ENCODE results near the gene DNAH10. TPM values are rescaled to one million over a fixed set of nuclear protein-coding genes. Genes with fewer than 3 reads are reported as not detected.
A peak's percentile ranks its signal among the peaks of the same experiment; 100 is the strongest.

Gene DNAH10
- total RNA-seq, 1 donor from 2014 or later, result not detected

DNA sequence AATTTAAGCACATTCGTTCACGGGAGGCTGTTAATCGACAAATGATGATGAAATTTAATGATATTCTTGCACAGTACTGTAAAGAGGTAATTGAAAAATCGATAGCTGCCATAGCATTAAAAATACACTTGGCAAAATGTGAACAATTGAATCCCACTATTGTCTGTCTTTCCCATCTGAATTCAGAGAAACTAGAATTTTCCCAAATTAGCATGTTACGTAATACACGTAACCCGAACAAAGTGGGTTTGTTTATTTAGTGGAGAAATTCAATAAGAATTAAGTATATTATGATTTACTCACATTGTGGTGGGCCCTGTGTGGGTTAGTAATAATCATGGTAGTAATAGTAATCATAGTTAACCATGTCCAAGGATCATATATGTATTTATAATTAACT is 31.9 kb downstream of the DNAH10 start:
- no peaks in the 10 kb centered on the region for H3K27me3 ChIP-seq
- H3K27ac ChIP-seq, result no peak overlapping the region
- H3K36me3 ChIP-seq, result no peaks in the 10 kb centered on the region
- intact Hi-C loops (cut with DNase I), result no loop called here
- no peaks in the 10 kb centered on the region for H3K9me3 ChIP-seq
- H3K4me3 ChIP-seq, result no peak overlapping the region
- no peaks in the 10 kb centered on the region for H3K4me1 ChIP-seq
- DNase-seq (ENCODE audit: low spot score in 2 of 2), result no peak
- TF ChIP-seq, protein P1, sequence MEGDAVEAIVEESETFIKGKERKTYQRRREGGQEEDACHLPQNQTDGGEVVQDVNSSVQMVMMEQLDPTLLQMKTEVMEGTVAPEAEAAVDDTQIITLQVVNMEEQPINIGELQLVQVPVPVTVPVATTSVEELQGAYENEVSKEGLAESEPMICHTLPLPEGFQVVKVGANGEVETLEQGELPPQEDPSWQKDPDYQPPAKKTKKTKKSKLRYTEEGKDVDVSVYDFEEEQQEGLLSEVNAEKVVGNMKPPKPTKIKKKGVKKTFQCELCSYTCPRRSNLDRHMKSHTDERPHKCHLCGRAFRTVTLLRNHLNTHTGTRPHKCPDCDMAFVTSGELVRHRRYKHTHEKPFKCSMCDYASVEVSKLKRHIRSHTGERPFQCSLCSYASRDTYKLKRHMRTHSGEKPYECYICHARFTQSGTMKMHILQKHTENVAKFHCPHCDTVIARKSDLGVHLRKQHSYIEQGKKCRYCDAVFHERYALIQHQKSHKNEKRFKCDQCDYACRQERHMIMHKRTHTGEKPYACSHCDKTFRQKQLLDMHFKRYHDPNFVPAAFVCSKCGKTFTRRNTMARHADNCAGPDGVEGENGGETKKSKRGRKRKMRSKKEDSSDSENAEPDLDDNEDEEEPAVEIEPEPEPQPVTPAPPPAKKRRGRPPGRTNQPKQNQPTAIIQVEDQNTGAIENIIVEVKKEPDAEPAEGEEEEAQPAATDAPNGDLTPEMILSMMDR (IDR thresholded peaks at IDR 0.05), result no peak

DNA sequence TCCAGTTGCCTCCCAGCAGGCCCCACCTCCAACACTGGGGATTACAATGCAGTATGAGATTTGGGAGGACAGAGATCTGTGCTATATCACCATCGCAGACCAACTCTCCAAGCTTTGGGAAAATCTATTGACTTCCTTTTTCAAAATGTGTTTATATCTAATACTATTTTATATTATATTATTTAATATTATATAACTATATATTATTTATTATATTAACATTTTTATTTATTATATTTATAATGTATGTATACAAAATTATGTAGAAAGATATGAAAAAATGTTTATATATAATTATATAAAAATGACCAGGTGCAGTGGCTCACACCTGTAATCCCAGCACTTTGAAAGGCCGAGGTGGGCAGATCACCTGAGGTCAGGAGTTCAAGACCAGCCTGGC is 36.4 kb downstream of the DNAH10 start:
- Histone ChIP-seq H3K27me3 (no peaks in the 10 kb centered on the region), H3K9me3 (no peaks in the 10 kb centered on the region), H3K27ac (no peak overlapping the region), H3K4me3 (no peak overlapping the region), H3K4me1 (no peaks in the 10 kb centered on the region), H3K36me3 (no peaks in the 10 kb centered on the region)
- intact Hi-C loops (cut with DNase I), result no loop called here
- no peak for DNase-seq (ENCODE audit: low spot score in 2 of 2)
- TF ChIP-seq, protein P1 (IDR thresholded peaks at IDR 0.05), result no peak

DNA sequence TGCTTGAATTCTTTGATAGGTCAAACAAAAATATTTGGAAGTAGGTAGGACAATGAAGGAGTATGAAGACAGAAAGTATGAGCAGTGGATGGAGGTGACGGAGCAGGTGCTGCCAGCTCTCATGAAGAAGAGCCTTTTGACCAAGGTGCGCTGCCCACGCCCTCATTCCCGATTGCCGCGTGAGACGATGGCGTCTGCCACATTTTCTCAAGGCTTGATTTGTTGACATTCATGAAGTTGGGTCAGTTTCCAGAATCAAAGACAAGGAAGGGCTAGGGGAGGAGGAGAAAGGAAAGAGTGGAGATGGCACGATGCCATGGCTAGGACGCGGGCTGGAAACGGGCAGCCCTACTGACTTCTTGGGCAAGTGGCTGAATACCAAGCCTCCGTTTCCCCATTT is 37.1 kb downstream of the DNAH10 start:
- intact Hi-C loops (cut with DNase I), result no loop called here
- no peaks in the 10 kb centered on the region for H3K4me1 ChIP-seq
- no peaks in the 10 kb centered on the region for H3K27me3 ChIP-seq
- H3K36me3 ChIP-seq, result no peaks in the 10 kb centered on the region
- no peak overlapping the region for H3K27ac ChIP-seq
- H3K4me3 ChIP-seq, result no peak overlapping the region
- no peaks in the 10 kb centered on the region for H3K9me3 ChIP-seq
- TF ChIP-seq, protein P1 (IDR thresholded peaks at IDR 0.05), result no peak
- DNase-seq (ENCODE audit: low spot score in 2 of 2), result no peak

DNA sequence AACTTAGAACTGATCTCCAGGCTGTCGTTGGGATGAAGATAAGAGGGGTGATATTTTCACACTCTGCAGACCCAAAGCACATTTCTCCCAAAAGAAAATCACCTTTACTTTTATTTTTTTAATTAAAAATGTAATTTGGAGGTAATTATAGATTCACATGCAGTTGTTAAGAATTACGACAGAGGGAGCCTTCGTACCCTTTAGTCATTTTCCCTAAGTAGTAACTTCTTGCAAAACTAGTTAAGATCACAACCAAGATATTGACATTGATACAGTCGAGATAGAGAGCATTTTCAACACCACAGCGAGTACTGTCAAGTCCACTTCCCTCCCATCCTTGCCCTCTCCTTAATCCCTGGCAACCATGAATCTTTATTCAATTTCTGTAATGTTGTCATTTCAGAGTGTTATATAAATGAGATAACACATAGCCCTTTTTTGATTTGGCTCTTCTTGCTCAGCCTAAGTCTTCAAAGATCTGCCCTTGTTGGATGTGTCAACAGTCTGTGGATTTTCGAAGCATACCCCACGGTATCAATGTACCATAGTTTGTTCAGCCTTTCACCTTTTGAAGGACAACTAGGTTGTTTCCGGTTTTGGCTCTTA is 39.6 kb downstream of the DNAH10 start:
- Histone ChIP-seq H3K9me3 (no peaks in the 10 kb centered on the region), H3K27ac (no peak overlapping the region), H3K4me1 (no peaks in the 10 kb centered on the region), H3K27me3 (no peaks in the 10 kb centered on the region), H3K36me3 (no peaks in the 10 kb centered on the region), H3K4me3 (no peak overlapping the region)
- intact Hi-C loops (cut with DNase I), result no loop called here
- TF ChIP-seq, protein P1 (IDR thresholded peaks at IDR 0.05), result peak in 1 of 3 experiments; percentile 6
- no peak for DNase-seq (ENCODE audit: low spot score in 2 of 2)

DNA sequence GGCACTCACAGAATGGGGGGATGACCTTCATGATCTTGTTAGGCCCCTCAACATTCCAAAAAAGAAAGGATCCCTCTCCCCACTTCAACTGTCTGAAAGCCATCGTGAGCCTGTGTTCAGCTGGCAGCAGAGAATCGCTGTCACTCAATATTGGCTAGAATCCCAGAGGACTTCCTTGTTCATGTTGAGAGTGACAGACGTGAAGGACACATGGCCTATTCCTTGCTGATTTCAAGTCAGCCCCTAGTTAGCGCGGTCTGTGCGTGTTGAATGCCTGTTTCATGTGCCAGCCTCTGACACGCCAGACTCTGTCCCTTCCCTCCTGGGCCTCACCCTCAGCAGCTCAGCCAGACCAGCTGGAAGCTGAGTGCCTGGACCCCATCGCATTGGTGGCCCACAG is 43.1 kb downstream of the DNAH10 start:
- no peak for DNase-seq (ENCODE audit: low spot score in 2 of 2)
- no peak overlapping the region for H3K4me3 ChIP-seq
- intact Hi-C loops (cut with DNase I), result no loop called here
- no peaks in the 10 kb centered on the region for H3K9me3 ChIP-seq
- no peaks in the 10 kb centered on the region for H3K36me3 ChIP-seq
- no peaks in the 10 kb centered on the region for H3K27me3 ChIP-seq
- TF ChIP-seq, protein P1 (IDR thresholded peaks at IDR 0.05), result no peak
- no peaks in the 10 kb centered on the region for H3K4me1 ChIP-seq
- no peak overlapping the region for H3K27ac ChIP-seq

DNA sequence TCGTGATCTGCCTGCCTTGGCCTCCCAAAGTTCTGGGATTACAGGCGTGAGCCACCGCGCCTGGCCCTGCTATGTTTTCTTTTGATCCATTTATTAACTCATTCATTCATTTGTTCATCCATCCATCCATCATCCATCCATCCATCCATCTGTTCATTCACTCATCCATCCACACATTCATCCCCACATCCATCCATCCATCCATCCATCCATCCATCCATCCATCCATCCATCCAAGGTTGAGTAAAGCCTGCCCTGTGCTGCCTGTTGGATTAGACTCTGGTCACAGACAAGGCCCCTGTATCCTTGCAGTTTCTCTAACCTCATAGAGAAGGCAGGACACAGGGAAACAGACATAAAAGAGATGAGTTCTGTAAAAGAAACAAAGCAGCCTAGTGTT is 44.9 kb downstream of the DNAH10 start:
- Histone ChIP-seq H3K27me3 (no peaks in the 10 kb centered on the region), H3K4me3 (no peak overlapping the region), H3K4me1 (no peaks in the 10 kb centered on the region), H3K9me3 (no peaks in the 10 kb centered on the region), H3K27ac (no peak overlapping the region), H3K36me3 (no peaks in the 10 kb centered on the region)
- TF ChIP-seq, protein P1 (IDR thresholded peaks at IDR 0.05), result no peak
- intact Hi-C loops (cut with DNase I), result no loop called here
- no peak for DNase-seq (ENCODE audit: low spot score in 2 of 2)
